ENCODE results near the gene FAM78A. TPM values are rescaled to one million over a fixed set of nuclear protein-coding genes. Genes with fewer than 3 reads are reported as not detected.
"Not testable (repeated sequence)": the region's sequence is repeated elsewhere in the genome, so short reads cannot be mapped to it uniquely, and the experiment has no call there.

The FAM78A gene
- total and polyA plus RNA-seq, 8 donors: 0.85 to 3.5 (median 1.6) TPM; not detected in 1

DNA sequence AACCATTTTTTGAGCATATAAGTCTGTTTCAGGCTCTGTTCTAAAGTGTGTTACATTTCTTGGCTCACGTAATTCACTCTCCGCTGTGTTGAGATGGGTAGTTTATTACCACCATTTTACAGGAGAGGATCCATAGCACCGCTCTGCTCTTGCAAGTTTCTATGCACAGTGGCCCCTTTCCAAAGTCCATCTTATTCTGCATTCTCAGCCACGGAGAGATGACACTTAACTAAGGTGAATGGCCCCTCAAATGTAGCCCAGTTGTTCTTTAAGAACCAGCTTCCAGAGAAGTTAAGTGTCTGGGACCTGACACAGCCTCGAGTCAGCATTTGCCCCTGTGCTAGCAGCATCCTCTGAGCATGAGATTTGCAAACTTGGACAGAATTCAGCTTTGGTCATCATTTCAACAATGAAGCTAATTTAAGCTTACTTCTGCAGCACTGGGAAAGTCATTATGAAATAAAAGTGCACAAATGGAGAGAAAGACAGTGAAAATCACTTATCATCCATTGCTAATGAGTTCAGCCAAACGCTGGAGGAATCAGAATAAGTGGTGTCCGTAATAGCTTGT, 61.9 kb downstream of the FAM78A start:
- intact Hi-C loops (cut with DNase I; ENCODE audit: low total_unique reads): no loop called here
- no peak overlapping the region for H3K4me3 ChIP-seq
- H3K36me3 ChIP-seq: peaks cover 5 to 83% (median 72%) of the 10 kb centered on the region in 4 donors
- WGBS, 5 donors: 68 to 87% (median 79%) methylated on average over 7 of the region's 7 CpGs
- H3K4me1 ChIP-seq: peaks cover 0 to 12% (median 0%) of the 10 kb centered on the region in 4 donors
- no peak for DNase-seq
- TF ChIP-seq POLR2AphosphoS5 (IDR thresholded peaks at IDR 0.05): no peak
- TF ChIP-seq, protein P1, sequence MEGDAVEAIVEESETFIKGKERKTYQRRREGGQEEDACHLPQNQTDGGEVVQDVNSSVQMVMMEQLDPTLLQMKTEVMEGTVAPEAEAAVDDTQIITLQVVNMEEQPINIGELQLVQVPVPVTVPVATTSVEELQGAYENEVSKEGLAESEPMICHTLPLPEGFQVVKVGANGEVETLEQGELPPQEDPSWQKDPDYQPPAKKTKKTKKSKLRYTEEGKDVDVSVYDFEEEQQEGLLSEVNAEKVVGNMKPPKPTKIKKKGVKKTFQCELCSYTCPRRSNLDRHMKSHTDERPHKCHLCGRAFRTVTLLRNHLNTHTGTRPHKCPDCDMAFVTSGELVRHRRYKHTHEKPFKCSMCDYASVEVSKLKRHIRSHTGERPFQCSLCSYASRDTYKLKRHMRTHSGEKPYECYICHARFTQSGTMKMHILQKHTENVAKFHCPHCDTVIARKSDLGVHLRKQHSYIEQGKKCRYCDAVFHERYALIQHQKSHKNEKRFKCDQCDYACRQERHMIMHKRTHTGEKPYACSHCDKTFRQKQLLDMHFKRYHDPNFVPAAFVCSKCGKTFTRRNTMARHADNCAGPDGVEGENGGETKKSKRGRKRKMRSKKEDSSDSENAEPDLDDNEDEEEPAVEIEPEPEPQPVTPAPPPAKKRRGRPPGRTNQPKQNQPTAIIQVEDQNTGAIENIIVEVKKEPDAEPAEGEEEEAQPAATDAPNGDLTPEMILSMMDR (IDR thresholded peaks at IDR 0.05): no peak
- no peak for TF ChIP-seq EP300 (IDR thresholded peaks at IDR 0.05)
- no peak for TF ChIP-seq POLR2A (IDR thresholded peaks at IDR 0.05)
- H3K27me3 ChIP-seq: no peaks in the 10 kb centered on the region
- H3K9me3 ChIP-seq: peaks cover 0 to 15% (median 9%) of the 10 kb centered on the region in 4 donors
- H3K27ac ChIP-seq: no peak overlapping the region

DNA sequence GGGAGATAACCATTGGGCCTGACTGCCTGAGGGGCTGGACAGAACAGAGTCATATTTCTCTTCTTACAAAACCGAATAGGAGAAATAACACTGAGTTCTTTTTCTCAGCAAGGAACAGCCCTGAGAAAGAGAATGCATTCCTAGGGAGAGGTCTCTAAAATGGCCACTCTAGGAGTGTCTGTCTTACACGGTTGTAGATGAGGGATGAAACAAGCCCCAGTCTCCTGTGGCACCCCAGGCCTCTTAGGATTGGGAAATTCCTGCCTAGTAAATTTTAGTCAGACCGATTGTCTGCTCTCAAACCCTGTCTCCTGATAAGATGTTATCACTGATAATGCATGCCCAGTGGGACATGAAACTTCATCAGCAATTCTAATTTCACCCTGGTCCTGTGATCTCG, 64.4 kb downstream of the FAM78A start:
- DNase-seq; H3K4me3 ChIP-seq; H3K27me3 ChIP-seq; H3K27ac ChIP-seq; intact Hi-C loops (cut with DNase I; ENCODE audit: low total_unique reads): not testable (repeated sequence)
- peaks cover 0 to 15% (median 9%) of the 10 kb centered on the region in 4 donors for H3K9me3 ChIP-seq
- H3K36me3 ChIP-seq: peaks cover 0 to 83% (median 73%) of the 10 kb centered on the region in 4 donors
- peaks cover 0 to 10% (median 0%) of the 10 kb centered on the region in 4 donors for H3K4me1 ChIP-seq
- 92 to 100% (median 94%) methylated on average over 4 of the region's 4 CpGs for WGBS, 5 donors

Other genes starting within 250 kb of the FAM78A start
- 10 to 100 TPM in 2 of 5 donors, 1 to 10 TPM in 1, not detected in 2; 1.2 to 18.4 (median 10.9) TPM for gene AIF1L, start 180.0 kb downstream of the FAM78A start, total RNA-seq
- gene AIF1L, start 180.0 kb downstream of the FAM78A start, polyA plus RNA-seq: 10 to 100 TPM in 1 of 3 donors, 1 to 10 TPM in 2; 3.8 to 10.9 (median 7.2) TPM
- gene NUP214, start 150.9 kb downstream of the FAM78A start, total RNA-seq: 100 to 1,000 TPM in 1 of 5 donors, 10 to 100 TPM in 4; 34.4 to 111 (median 67.9) TPM
- gene NUP214, start 150.9 kb downstream of the FAM78A start, polyA plus RNA-seq: 10 to 100 TPM; 21.7 to 29.3 (median 25.1) TPM
- 1 to 10 TPM in 3 of 5 donors, under 1 TPM in 1, not detected in 1; 0.29 to 1.8 (median 1.4) TPM for gene PLPP7, start 13.2 kb upstream of the FAM78A start, total RNA-seq
- gene PLPP7, start 13.2 kb upstream of the FAM78A start, polyA plus RNA-seq: 1 to 10 TPM in 2 of 3 donors, under 1 TPM in 1; 0.92 to 1.7 (median 1.6) TPM
- 100 to 1,000 TPM in 3 of 5 donors, 10 to 100 TPM in 2; 70.6 to 251 (median 135) TPM for gene PRRC2B, start 117.6 kb upstream of the FAM78A start, total RNA-seq
- 10 to 100 TPM; 26.3 to 36.4 (median 30.5) TPM for gene PRRC2B, start 117.6 kb upstream of the FAM78A start, polyA plus RNA-seq
- 10 to 100 TPM in 3 of 5 donors, 1 to 10 TPM in 2; 3.5 to 59.7 (median 15.4) TPM for gene POMT1, start 226.4 kb upstream of the FAM78A start, total RNA-seq
- gene POMT1, start 226.4 kb upstream of the FAM78A start, polyA plus RNA-seq: 10 to 100 TPM in 2 of 3 donors, 1 to 10 TPM in 1; 8.7 to 20.3 (median 18.0) TPM